HepG2 (cell line): ENCODE results near the gene GPN1. TPM values are rescaled to one million over a fixed set of nuclear protein-coding genes. Genes with fewer than 3 reads are reported as not detected.
A peak's percentile ranks its signal among the peaks of the same experiment; 100 is the strongest.

Experiments
- AFF4 ChIP-seq: sonication (generic); formaldehyde crosslinking; IDR thresholded peaks from 2 replicates; pipeline ENCODE4 v1.4.0; 2020; ENCODE audit warnings: missing genetic modification reagents
- BRD4 ChIP-seq: sonication (generic); formaldehyde crosslinking; IDR thresholded peaks from 2 replicates; pipeline ENCODE4 v1.4.0; 2020; ENCODE audit warnings: missing genetic modification reagents
- CBX1 ChIP-seq: IDR thresholded peaks from one replicate; pipeline ENCODE4 v1.6.1; 2016; ENCODE audit warnings: antibody characterized with exemption, low read depth
- CREM ChIP-seq, 2 experiments: sonication (generic) in 1 of 2; formaldehyde crosslinking in 1 of 2; IDR thresholded peaks; 2 replicates each; pipeline versions ENCODE4 v1.4.0 to v1.6.1; 2016 to 2020; ENCODE audit warnings: antibody characterized with exemption in 1 of 2, mild to moderate bottlenecking in 1 of 2, missing genetic modification reagents in 1 of 2
- FOXA3 ChIP-seq: IDR thresholded peaks from 2 replicates; pipeline ENCODE4 v1.6.1; 2016; ENCODE audit warnings: missing genetic modification reagents, missing compliant biosample characterization
- FOXJ3 ChIP-seq: sonication (generic); formaldehyde crosslinking; IDR thresholded peaks from 2 replicates; pipeline ENCODE4 v1.4.0; 2020; ENCODE audit warnings: missing genetic modification reagents, mild to moderate bottlenecking, borderline replicate concordance
- HOXA3 ChIP-seq: sonication (generic); formaldehyde crosslinking; IDR thresholded peaks from 2 replicates; pipeline ENCODE4 v1.5.0; 2020; ENCODE audit warnings: missing genetic modification reagents
- RARA ChIP-seq: IDR thresholded peaks from 2 replicates; pipeline ENCODE4 v1.6.1; 2016; ENCODE audit warnings: missing genetic modification reagents, missing compliant biosample characterization
- RBFOX2 ChIP-seq: fragments of 200-400 bp; formaldehyde crosslinking; IDR thresholded peaks from 2 replicates; pipeline ENCODE4 v1.6.1; 2017; ENCODE audit warnings: low read depth, mild to moderate bottlenecking, low read length
- RELA ChIP-seq: sonication (generic); formaldehyde crosslinking; IDR thresholded peaks from 2 replicates; pipeline ENCODE4 v1.4.0; 2020; ENCODE audit warnings: missing genetic modification reagents
- ZBTB10 ChIP-seq: sonication (generic); formaldehyde crosslinking; IDR thresholded peaks from 2 replicates; pipeline ENCODE4 v1.4.0; 2020; ENCODE audit warnings: missing genetic modification reagents, borderline replicate concordance
- ZFP36L1 ChIP-seq: sonication (generic); formaldehyde crosslinking; IDR thresholded peaks from 2 replicates; pipeline ENCODE4 v1.8.0; 2022; ENCODE audit warnings: mild to moderate bottlenecking, missing genetic modification reagents, moderate library complexity
- ZNF503 ChIP-seq: sonication (generic); formaldehyde crosslinking; IDR thresholded peaks from 2 replicates; pipeline ENCODE4 v1.4.0; 2020; ENCODE audit warnings: missing genetic modification reagents
- ZNF761 ChIP-seq: sonication (generic); formaldehyde crosslinking; conservative IDR thresholded peaks from 2 replicates; pipeline ENCODE4 v1.4.0; 2020; ENCODE audit warnings: mild to moderate bottlenecking, missing genetic modification reagents
- ZNF83 ChIP-seq: sonication (generic); formaldehyde crosslinking; IDR thresholded peaks from 2 replicates; pipeline ENCODE4 v1.4.0; 2020; ENCODE audit warnings: missing genetic modification reagents, mild to moderate bottlenecking, borderline replicate concordance
- polyA plus RNA-seq, 8 experiments: library from polyadenylated mRNA; depleted of rRNA in 3 of 8; stranded (reverse) in 7 of 8; unstranded in 1 of 8; fragments of >200 nt; fragmentation: Illumina TruSeq in 4 of 8; extraction: Trizol in 4 of 8; gene quantifications; 2 replicates each; pipeline versions ENCODE4 v1.2.1 to v1.2.3, GENCODE V29; 2011 to 2016; ENCODE audit warnings: low read depth in 4 of 8, missing spikeins in 1 of 8, mixed read lengths in 1 of 8; ENCODE audit not compliant: insufficient read depth in 1 of 8
- total RNA-seq, 5 experiments: library from RNA; depleted of rRNA; stranded (reverse); fragments of >200 nt; fragmentation: Illumina TruSeq; extraction: Trizol; gene quantifications; 2 replicates each; pipeline ENCODE4 v1.2.3, GENCODE V29; 2016; ENCODE audit warnings: low read depth in 1 of 5
- TF ChIP-seq, protein P1 (sequence below): sonication (generic); formaldehyde crosslinking; conservative IDR thresholded peaks from 2 replicates; pipeline ENCODE4 v1.8.0; 2022; ENCODE audit warnings: missing genetic modification reagents

The GPN1 gene
- total and polyA plus RNA-seq, 2 of the 13 experiments (the other 11 are each of a cell fraction or from before 2014, with no cell fraction given), result 54.5 to 62.7 TPM

GRCh38 chr2:27582695-27583389 is 46.0 kb upstream of the GPN1 start, which contains the start of gene ZNF512 (continued):
- TF ChIP-seq AFF4 (CRISPR knock-in tag) (no peak), RELA (CRISPR knock-in tag) (0 out of 2 replicates have a peak, but pooled peaks have one; percentile 84), RBFOX2 (peak; percentile 83), HOXA3 (CRISPR knock-in tag) (peak; percentile 87), FOXJ3 (CRISPR knock-in tag) (peak; percentile 62; the same call in 1 of the 2 replicates), ZNF83 (CRISPR knock-in tag) (no peak), CBX1 (no peak), ZNF503 (CRISPR knock-in tag) (no peak), ZBTB10 (CRISPR knock-in tag) (peak; percentile 45; the same call in 1 of the 2 replicates), ZFP36L1 (CRISPR knock-in tag) (peak; percentile 52; the same call in 1 of the 2 replicates), CREM (IDR thresholded peaks at IDR 0.05) (peak; percentile 77), CREM (CRISPR knock-in tag; IDR thresholded peaks at IDR 0.05) (no peak), RARA (CRISPR knock-in tag) (peak; percentile 33; the same call in 1 of the 2 replicates), BRD4 (CRISPR knock-in tag) (no peak), FOXA3 (CRISPR knock-in tag) (0 out of 2 replicates have a peak, but pooled peaks have one; percentile 4), ZNF761 (CRISPR knock-in tag) (peak; percentile 26; the same call in 1 of the 2 replicates)
- TF ChIP-seq, protein P1, sequence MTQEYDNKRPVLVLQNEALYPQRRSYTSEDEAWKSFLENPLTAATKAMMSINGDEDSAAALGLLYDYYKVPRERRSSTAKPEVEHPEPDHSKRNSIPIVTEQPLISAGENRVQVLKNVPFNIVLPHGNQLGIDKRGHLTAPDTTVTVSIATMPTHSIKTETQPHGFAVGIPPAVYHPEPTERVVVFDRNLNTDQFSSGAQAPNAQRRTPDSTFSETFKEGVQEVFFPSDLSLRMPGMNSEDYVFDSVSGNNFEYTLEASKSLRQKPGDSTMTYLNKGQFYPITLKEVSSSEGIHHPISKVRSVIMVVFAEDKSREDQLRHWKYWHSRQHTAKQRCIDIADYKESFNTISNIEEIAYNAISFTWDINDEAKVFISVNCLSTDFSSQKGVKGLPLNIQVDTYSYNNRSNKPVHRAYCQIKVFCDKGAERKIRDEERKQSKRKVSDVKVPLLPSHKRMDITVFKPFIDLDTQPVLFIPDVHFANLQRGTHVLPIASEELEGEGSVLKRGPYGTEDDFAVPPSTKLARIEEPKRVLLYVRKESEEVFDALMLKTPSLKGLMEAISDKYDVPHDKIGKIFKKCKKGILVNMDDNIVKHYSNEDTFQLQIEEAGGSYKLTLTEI (CRISPR knock-in tag), result no peak
